H1 (cell line): ENCODE data around the gene MIB1. TPM values are rescaled to one million over a fixed set of nuclear protein-coding genes. Genes with fewer than 3 reads are reported as not detected.

ENCODE experiments used
- CTCF ChIA-PET: fragments of 300-600 bp; sonication (Branson Sonifier 250); formaldehyde crosslinking; loops from one replicate; lab custom pipeline; 2021; ENCODE audit not compliant: partially characterized antibody; lab: Charles Lee
- POLR2A ChIA-PET: fragments of 300-600 bp; sonication (Branson Sonifier 250); formaldehyde crosslinking; loops from one replicate; lab custom pipeline; 2021; ENCODE audit warnings: inconsistent platforms; ENCODE audit not compliant: partially characterized antibody; lab: Charles Lee
- DNase-seq, 2 experiments: peaks; one replicate each; pipeline versions ENCODE4 v3.0.0 to v3.0.0-alpha.2; 2010 to 2022; ENCODE audit warnings: low spot score in 2 of 2, low read depth in 1 of 2, mixed read lengths in 1 of 2
- FAIRE-seq: peaks from 2 replicates; lab custom pipeline; 2011; peaks lifted over from hg19 to GRCh38; lab: Jason Lieb, UNC
- H2AFZ ChIP-seq: 2 replicates; pipeline ENCODE4 v1.8.1; 2012; ENCODE audit warnings: low read length, inconsistent platforms
- H2AK5ac ChIP-seq: 2 replicates; pipeline ENCODE4 v1.6.1; 2013; ENCODE audit warnings: low read depth, low read length
- H2BK120ac ChIP-seq: replicated peaks from 2 replicates; pipeline ENCODE3; 2013; ENCODE audit warnings: low read depth, low read length, inconsistent platforms
- H2BK12ac ChIP-seq: 2 replicates; pipeline ENCODE4 v1.6.1; 2013; ENCODE audit warnings: low read depth, low read length
- H2BK15ac ChIP-seq: 2 replicates; pipeline ENCODE4 v1.6.1; 2013; ENCODE audit warnings: low read length
- H2BK20ac ChIP-seq: 2 replicates; pipeline ENCODE4 v1.6.1; 2013; ENCODE audit warnings: low read length
- H2BK5ac ChIP-seq: 2 replicates; pipeline ENCODE4 v1.6.1; 2013; ENCODE audit warnings: low read depth, low read length
- H3K14ac ChIP-seq: 2 replicates; pipeline ENCODE4 v1.6.1; 2013; ENCODE audit warnings: inconsistent platforms; ENCODE audit not compliant: insufficient read length
- H3K18ac ChIP-seq: 2 replicates; pipeline ENCODE4 v1.6.1; 2013; ENCODE audit warnings: low read length; ENCODE audit errors: extremely low read depth
- H3K23ac ChIP-seq: 2 replicates; pipeline ENCODE4 v1.6.1; 2013; ENCODE audit warnings: inconsistent platforms; ENCODE audit not compliant: insufficient read length
- H3K23me2 ChIP-seq: 2 replicates; pipeline ENCODE4 v1.6.1; 2013; ENCODE audit warnings: low read depth, low read length
- H3K27ac ChIP-seq: 2 replicates; pipeline ENCODE4 v1.6.1; 2011; ENCODE audit warnings: low read depth, low read length, inconsistent platforms
- H3K27me3 ChIP-seq, 4 experiments: replicated peaks in 1 of 4; 1 replicate in 1 of 4; 2 replicates in 3 of 4; pipeline versions ENCODE4 v1.6.1 to v1.8.1; 2011 to 2013; ENCODE audit warnings: low read length in 3 of 4, mild to moderate bottlenecking in 3 of 4, inconsistent platforms in 2 of 4, mixed read lengths in 2 of 4, moderate library complexity in 1 of 4; ENCODE audit not compliant: control insufficient read depth in 3 of 4, insufficient read depth in 3 of 4; ENCODE audit errors: extremely low read depth in 1 of 4
- H3K36me3 ChIP-seq, 4 experiments: 2 replicates each; pipeline versions ENCODE4 v1.6.1 to v1.8.1; 2011 to 2013; ENCODE audit warnings: mild to moderate bottlenecking in 4 of 4, low read length in 3 of 4, moderate library complexity in 2 of 4, control low read depth in 1 of 4, inconsistent platforms in 1 of 4; ENCODE audit not compliant: insufficient read depth in 4 of 4, control insufficient read depth in 2 of 4
- H3K4ac ChIP-seq: replicated peaks from 2 replicates; pipeline ENCODE3; 2013; ENCODE audit warnings: low read length, low read depth, mixed read lengths, inconsistent platforms; ENCODE audit not compliant: insufficient read length
- H3K4me1 ChIP-seq, 4 experiments: replicated peaks in 1 of 4; 1 replicate in 1 of 4; 2 replicates in 3 of 4; pipeline versions ENCODE4 v1.6.1 to v1.8.1; 2011 to 2013; ENCODE audit warnings: low read length in 3 of 4, inconsistent platforms in 2 of 4, mixed read lengths in 1 of 4; ENCODE audit not compliant: insufficient read depth in 4 of 4, control insufficient read depth in 3 of 4
- H3K4me2 ChIP-seq, 2 experiments: 2 replicates each; pipeline versions ENCODE4 v1.6.1 to v1.8.1; 2011 to 2013; ENCODE audit warnings: low read depth in 2 of 2, low read length in 2 of 2, control low read depth in 1 of 2, inconsistent platforms in 1 of 2, mild to moderate bottlenecking in 1 of 2; ENCODE audit not compliant: insufficient read depth in 1 of 2
- H3K4me3 ChIP-seq, 4 experiments: fragments of 200-600, 300-600 bp in 1 of 4; sonication (generic), shearing (Covaris generic), sonication (Bioruptor Twin) in 1 of 4; 2 replicates each; pipeline versions ENCODE4 v1.5.1 to v1.8.1; 2011 to 2016; ENCODE audit warnings: low read length in 4 of 4, low read depth in 3 of 4, control low read depth in 2 of 4, inconsistent platforms in 2 of 4, mild to moderate bottlenecking in 2 of 4, mixed read lengths in 1 of 4, moderate library complexity in 1 of 4; ENCODE audit not compliant: insufficient read depth in 2 of 4; ENCODE audit errors: extremely low read depth in 1 of 4
- H3K56ac ChIP-seq: replicated peaks from 2 replicates; pipeline ENCODE3; 2013; ENCODE audit warnings: low read depth, mild to moderate bottlenecking, mixed read lengths, low read length, inconsistent platforms; ENCODE audit not compliant: insufficient read length
- H3K79me1 ChIP-seq: 2 replicates; pipeline ENCODE4 v1.6.1; 2013; ENCODE audit warnings: low read depth, low read length, control low read depth
- H3K79me2 ChIP-seq, 2 experiments: 2 replicates each; pipeline versions ENCODE4 v1.6.1 to v1.8.1; 2012 to 2013; ENCODE audit warnings: low read length in 2 of 2, mild to moderate bottlenecking in 2 of 2, inconsistent platforms in 1 of 2; ENCODE audit not compliant: insufficient read depth in 2 of 2, control insufficient read depth in 1 of 2
- H3K9ac ChIP-seq, 4 experiments: replicated peaks in 1 of 4; 1 replicate in 1 of 4; 2 replicates in 3 of 4; pipeline versions ENCODE4 v1.6.1 to v1.8.1; 2011 to 2013; ENCODE audit warnings: low read depth in 3 of 4, low read length in 3 of 4, control low read depth in 2 of 4, mild to moderate bottlenecking in 2 of 4, moderate library complexity in 2 of 4, inconsistent platforms in 1 of 4; ENCODE audit errors: extremely low read depth in 1 of 4
- H3K9me3 ChIP-seq, 2 experiments: 2 replicates each; pipeline versions ENCODE4 v1.6.1 to v1.8.1; 2012 to 2013; ENCODE audit warnings: mild to moderate bottlenecking in 2 of 2, moderate library complexity in 2 of 2, control low read depth in 1 of 2, inconsistent platforms in 1 of 2, low read depth in 1 of 2, low read length in 1 of 2, mixed read lengths in 1 of 2; ENCODE audit not compliant: insufficient read depth in 2 of 2
- H4K20me1 ChIP-seq, 2 experiments: replicated peaks in 1 of 2; 2 replicates each; pipeline versions ENCODE3 to v1.8.1; 2011 to 2013; ENCODE audit warnings: inconsistent platforms in 2 of 2, low read length in 2 of 2, mild to moderate bottlenecking in 1 of 2; ENCODE audit not compliant: insufficient read depth in 2 of 2, control insufficient read depth in 1 of 2
- H4K5ac ChIP-seq: 2 replicates; pipeline ENCODE4 v1.6.1; 2013; ENCODE audit warnings: low read length, low read depth, mixed read lengths, inconsistent platforms; ENCODE audit not compliant: insufficient read length
- H4K8ac ChIP-seq: 2 replicates; pipeline ENCODE4 v1.8.0; 2013; ENCODE audit warnings: mild to moderate bottlenecking, moderate library complexity, low read length, inconsistent platforms; ENCODE audit not compliant: insufficient read depth; ENCODE audit errors: extremely low read depth
- H4K91ac ChIP-seq: replicated peaks from 2 replicates; pipeline ENCODE3; 2013; ENCODE audit warnings: low read length, mixed read lengths, inconsistent platforms; ENCODE audit not compliant: insufficient read length
- BACH1 ChIP-seq: IDR thresholded peaks from 2 replicates; pipeline ENCODE4 v1.6.1; 2012; ENCODE audit warnings: low read length, improper control_type of control experiment
- BCL11A ChIP-seq, 2 experiments: IDR thresholded peaks; one replicate each; pipeline ENCODE4 v1.6.1; 2011; ENCODE audit warnings: low read depth in 2 of 2, low read length in 2 of 2, mild to moderate bottlenecking in 2 of 2
- BRCA1 ChIP-seq: IDR thresholded peaks from 2 replicates; pipeline ENCODE4 v1.6.1; 2012; ENCODE audit warnings: low read depth, low read length, improper control_type of control experiment
- CREB1 ChIP-seq: IDR thresholded peaks from 2 replicates; pipeline ENCODE4 v1.6.1; 2012; ENCODE audit warnings: inconsistent platforms
- EP300 ChIP-seq, 2 experiments: IDR thresholded peaks; 1 replicate in 1 of 2; 2 replicates in 1 of 2; pipeline ENCODE4 v1.6.1; 2011 to 2012; ENCODE audit warnings: low read depth in 2 of 2, low read length in 2 of 2, mild to moderate bottlenecking in 2 of 2, borderline replicate concordance in 1 of 2, inconsistent platforms in 1 of 2, moderate library complexity in 1 of 2
- HDAC2 ChIP-seq, 2 experiments: fragments of 300-600 bp in 1 of 2; sonication (generic) in 1 of 2; IDR thresholded peaks; 2 replicates each; pipeline ENCODE4 v1.6.1; 2011 to 2012; ENCODE audit warnings: low read depth in 2 of 2, low read length in 2 of 2, mild to moderate bottlenecking in 2 of 2, moderate library complexity in 2 of 2, borderline replicate concordance in 1 of 2, inconsistent platforms in 1 of 2
- HDAC6 ChIP-seq: IDR thresholded peaks from one replicate; pipeline ENCODE4 v1.7.1; 2012; ENCODE audit warnings: low read depth, mild to moderate bottlenecking, inconsistent platforms, low read length, moderate library complexity
- KDM4A ChIP-seq: IDR thresholded peaks from one replicate; pipeline ENCODE4 v1.7.1; 2012; ENCODE audit warnings: low read depth, mild to moderate bottlenecking, moderate library complexity, low read length, inconsistent platforms; ENCODE audit not compliant: severe bottlenecking
- RFX5 ChIP-seq: IDR thresholded peaks from 2 replicates; pipeline ENCODE4 v1.6.1; 2011; ENCODE audit warnings: low read depth, low read length, improper control_type of control experiment, borderline replicate concordance
- SIRT6 ChIP-seq: IDR thresholded peaks from one replicate; pipeline ENCODE4 v1.7.1; 2012; ENCODE audit warnings: low read length, inconsistent platforms
- SUZ12 ChIP-seq: fragments of 200-600 bp; sonication (generic); IDR thresholded peaks from 2 replicates; pipeline ENCODE4 v1.6.1; 2012; ENCODE audit warnings: mild to moderate bottlenecking, inconsistent platforms, low read length, moderate library complexity, mixed read lengths
- TBP ChIP-seq: IDR thresholded peaks from 2 replicates; pipeline ENCODE4 v1.6.1; 2011; ENCODE audit warnings: low read depth, low read length, improper control_type of control experiment
- TCF12 ChIP-seq: IDR thresholded peaks from 2 replicates; pipeline ENCODE4 v1.6.1; 2011; ENCODE audit warnings: low read depth, mild to moderate bottlenecking, low read length
- YY1 ChIP-seq: IDR thresholded peaks from 2 replicates; pipeline ENCODE4 v1.6.1; 2011; ENCODE audit warnings: low read depth, mild to moderate bottlenecking, low read length
- WGBS, 2 experiments: shearing (Covaris generic) in 1 of 2; methylation state at CpG; one replicate each; pipeline versions ENCODE4 v1.1.6 to v1.1.7; 2013 to 2015; ENCODE audit warnings: low lambda C conversion rate in 2 of 2, mixed read lengths in 2 of 2, inconsistent platforms in 1 of 2, low coverage in 1 of 2, missing lambda C conversion rate in 1 of 2; ENCODE audit not compliant: insufficient replicate concordance in 2 of 2, insufficient coverage in 1 of 2, insufficient read length in 1 of 2; ENCODE audit errors: extremely low coverage in 1 of 2, missing lambda C conversion rate in 1 of 2; 5-methylcytosine and 5-hydroxymethylcytosine counted together
- polyA plus RNA-seq, 7 experiments: library from polyadenylated mRNA; depleted of rRNA in 3 of 7; stranded (reverse) in 5 of 7; unstranded in 2 of 7; fragments of >200 nt in 5 of 7; fragments of 200-250 nt in 2 of 7; gene quantifications; 1 replicate in 5 of 7; 2 replicates in 1 of 7; 4 replicates in 1 of 7; pipeline versions ENCODE4 v1.2.1 to v1.2.3, GENCODE V29; 2011 to 2013; ENCODE audit warnings: missing spikeins in 2 of 7, mixed read lengths in 2 of 7
- total RNA-seq: library from RNA; stranded (reverse); fragmentation: NEBNext Ultra II Directional; extraction: Animal tissue kit (Norgen Biotek cat#: 25700); gene quantifications from 2 replicates; pipeline ENCODE4 v1.2.1, GENCODE V29; 2021

Gene MIB1
- total and polyA plus RNA-seq, 2 of the 8 experiments (the other 6 are each of a cell fraction or from before 2014, with no cell fraction given): 8.2 to 60.3 TPM

DNA sequence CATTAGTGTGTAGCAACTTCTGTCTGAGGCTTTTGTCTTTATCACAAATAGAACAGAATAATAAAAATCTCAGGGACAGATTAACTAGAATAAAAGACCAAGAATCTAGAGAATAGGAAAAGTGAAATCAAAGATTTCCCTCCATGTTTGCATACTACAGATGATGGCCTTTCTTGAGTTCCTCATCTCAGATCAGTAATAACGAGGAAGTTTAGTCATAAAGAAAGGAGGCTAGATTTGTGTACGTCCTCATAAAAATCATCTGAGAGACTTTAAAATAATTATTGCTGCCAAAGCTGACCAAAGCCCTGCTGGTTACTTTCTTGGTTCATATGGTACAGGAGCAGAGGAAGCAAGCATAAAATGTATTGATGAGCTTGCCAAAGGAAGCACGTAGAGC, 117.3 kb downstream of the MIB1 start:
- CTCF ChIA-PET: interaction anchor here (0.5 kb wide), 1 partner anchor 92 kb away, joined by 4 read pairs; no protein-coding TSS in a partner anchor
- Histone ChIP-seq H3K23ac (no peak overlapping the region), H3K36me3 (peaks cover 0 to 49% (median 18%) of the 10 kb centered on the region in 4 experiments; a peak in 6 of 8 replicates), H3K23me2 (no peaks in the 10 kb centered on the region), H3K9ac (no peak overlapping the region), H3K18ac (no peak overlapping the region), H2BK12ac (no peak overlapping the region), H3K4ac (no peak overlapping the region), H3K4me1 (no peaks in the 10 kb centered on the region), H3K79me2 (no peaks in the 10 kb centered on the region), H4K91ac (no peak overlapping the region), H2BK120ac (no peak overlapping the region), H2BK15ac (no peak overlapping the region), H4K8ac (no peak overlapping the region), H3K27ac (no peak overlapping the region), H3K79me1 (no peaks in the 10 kb centered on the region; the same call in 1 of the 2 replicates), H3K14ac (no peak overlapping the region), H2AK5ac (no peak overlapping the region), H4K5ac (no peak overlapping the region), H2BK5ac (no peak overlapping the region), H2AFZ (no peak overlapping the region), H2BK20ac (no peak overlapping the region), H4K20me1 (peaks cover 0 to 3% of the 10 kb centered on the region in 2 experiments), H3K56ac (no peak overlapping the region), H3K9me3 (no peaks in the 10 kb centered on the region), H3K4me3 (no peak overlapping the region), H3K27me3 (no peaks in the 10 kb centered on the region), H3K4me2 (no peak overlapping the region)
- no peak for TF ChIP-seq YY1
- no peak for TF ChIP-seq BRCA1
- no peak for TF ChIP-seq HDAC6
- no peak for TF ChIP-seq EP300 (IDR thresholded peaks at IDR 0.05; ENCODE audit: borderline replicate concordance in 1 of 2, low read depth in 2 of 2, low read length in 2 of 2)
- TF ChIP-seq CREB1: no peak
- no peak for TF ChIP-seq TBP
- TF ChIP-seq SUZ12: no peak
- no peak for TF ChIP-seq TCF12
- TF ChIP-seq HDAC2 (IDR thresholded peaks at IDR 0.05; ENCODE audit: borderline replicate concordance in 1 of 2, low read depth in 2 of 2, low read length in 2 of 2): no peak
- TF ChIP-seq BACH1: no peak
- TF ChIP-seq KDM4A: no peak
- TF ChIP-seq SIRT6: no peak
- TF ChIP-seq RFX5: no peak
- no peak for TF ChIP-seq BCL11A (IDR thresholded peaks at IDR 0.05; ENCODE audit: low read depth in 2 of 2, low read length in 2 of 2)
- POLR2A ChIA-PET: no interaction called here
- WGBS, 2 experiments: 99% methylated on average over 3 of the region's 3 CpGs; no CpG with 5 or more reads in 1 of the 2 experiments
- no peak for FAIRE-seq
- DNase-seq: no peak
